ENCODE results near the gene MMD2. TPM values are rescaled to one million over a fixed set of nuclear protein-coding genes. Genes with fewer than 3 reads are reported as not detected.

MMD2 gene
- polyA plus RNA-seq, 1 experiment: not detected

DNA sequence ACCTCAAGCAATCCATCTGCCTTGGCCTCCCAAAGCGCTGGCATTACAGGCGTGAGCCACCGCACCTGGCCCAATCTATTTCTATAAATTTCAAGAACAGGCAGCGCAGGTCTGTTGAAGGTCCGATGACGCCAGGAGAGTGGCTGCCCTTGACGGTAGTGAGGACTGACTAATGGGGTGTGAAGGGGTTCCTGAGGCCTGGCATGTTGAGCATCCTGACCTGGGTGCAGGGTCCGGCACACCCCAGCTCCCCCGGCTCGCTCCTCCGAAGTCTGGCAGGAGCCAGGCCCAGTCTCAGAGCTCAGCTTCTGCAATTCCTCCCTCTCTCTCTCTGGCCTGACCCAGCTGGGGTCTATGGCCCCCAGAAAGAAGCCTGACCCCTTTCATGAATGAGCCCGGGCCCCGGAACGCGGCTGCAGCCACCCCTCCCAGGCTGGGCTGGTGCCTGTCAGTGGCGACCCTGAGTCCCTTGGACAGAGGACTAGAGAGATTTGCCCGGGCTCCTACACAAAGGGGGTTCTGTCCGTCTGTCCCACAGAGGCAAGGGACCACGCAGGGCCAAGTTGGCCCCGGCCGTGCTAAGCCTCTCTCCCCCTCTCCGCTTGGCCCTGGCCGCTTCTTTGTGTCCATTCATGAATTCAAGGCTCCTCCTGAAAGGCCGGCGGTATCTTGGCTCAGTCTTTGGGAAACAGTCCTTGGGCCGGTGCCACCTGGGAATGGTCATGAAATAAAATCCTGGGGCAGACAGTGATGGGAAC, 18.8 kb downstream of the MMD2 start:
- DNase-seq (ENCODE audit: low read depth): no peak
- TF ChIP-seq, protein P1, sequence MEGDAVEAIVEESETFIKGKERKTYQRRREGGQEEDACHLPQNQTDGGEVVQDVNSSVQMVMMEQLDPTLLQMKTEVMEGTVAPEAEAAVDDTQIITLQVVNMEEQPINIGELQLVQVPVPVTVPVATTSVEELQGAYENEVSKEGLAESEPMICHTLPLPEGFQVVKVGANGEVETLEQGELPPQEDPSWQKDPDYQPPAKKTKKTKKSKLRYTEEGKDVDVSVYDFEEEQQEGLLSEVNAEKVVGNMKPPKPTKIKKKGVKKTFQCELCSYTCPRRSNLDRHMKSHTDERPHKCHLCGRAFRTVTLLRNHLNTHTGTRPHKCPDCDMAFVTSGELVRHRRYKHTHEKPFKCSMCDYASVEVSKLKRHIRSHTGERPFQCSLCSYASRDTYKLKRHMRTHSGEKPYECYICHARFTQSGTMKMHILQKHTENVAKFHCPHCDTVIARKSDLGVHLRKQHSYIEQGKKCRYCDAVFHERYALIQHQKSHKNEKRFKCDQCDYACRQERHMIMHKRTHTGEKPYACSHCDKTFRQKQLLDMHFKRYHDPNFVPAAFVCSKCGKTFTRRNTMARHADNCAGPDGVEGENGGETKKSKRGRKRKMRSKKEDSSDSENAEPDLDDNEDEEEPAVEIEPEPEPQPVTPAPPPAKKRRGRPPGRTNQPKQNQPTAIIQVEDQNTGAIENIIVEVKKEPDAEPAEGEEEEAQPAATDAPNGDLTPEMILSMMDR (IDR thresholded peaks at IDR 0.05; ENCODE audit: insufficient read depth, low read depth, low read length): no peak
- Histone ChIP-seq H3K4me3 (ENCODE audit: low read depth, low read length) (no peak overlapping the region), H3K27me3 (ENCODE audit: control insufficient read depth, insufficient read depth, low read length) (no peaks in the 10 kb centered on the region), H3K36me3 (ENCODE audit: control insufficient read depth, insufficient read depth, low read length) (no peaks in the 10 kb centered on the region)
- ChIA-PET CTCF (interaction anchor here (0.6 kb wide), 1 partner anchor 9 kb away, joined by 5 read pairs; no protein-coding TSS in a partner anchor), POLR2A (no interaction called here)

DNA sequence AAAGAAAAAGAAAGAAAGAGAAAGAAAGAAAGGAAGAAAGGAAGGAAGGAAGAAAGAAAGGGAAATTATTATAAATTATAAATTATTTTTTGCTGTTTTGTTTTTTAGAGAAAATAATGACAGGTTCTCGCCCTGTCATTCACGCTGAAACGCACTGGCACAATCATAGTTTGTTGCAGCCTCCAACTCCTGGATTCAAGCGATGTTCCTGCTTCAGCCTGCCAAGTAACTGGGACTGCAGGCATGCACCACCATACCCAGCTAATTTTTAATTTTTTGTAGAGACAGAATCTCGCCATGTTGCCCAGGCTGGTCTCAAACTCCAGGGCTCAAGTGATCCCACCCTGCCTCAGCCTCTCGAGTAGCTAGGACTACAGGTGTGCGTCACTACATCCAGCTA, 21.6 kb downstream of the MMD2 start:
- DNase-seq (ENCODE audit: low read depth): no peak
- TF ChIP-seq, protein P1 (IDR thresholded peaks at IDR 0.05; ENCODE audit: insufficient read depth, low read depth, low read length): no peak
- H3K36me3 ChIP-seq (ENCODE audit: control insufficient read depth, insufficient read depth, low read length): no peaks in the 10 kb centered on the region
- H3K4me3 ChIP-seq (ENCODE audit: low read depth, low read length): no peak overlapping the region
- POLR2A ChIA-PET: no interaction called here
- CTCF ChIA-PET: no interaction called here
- no peaks in the 10 kb centered on the region for H3K27me3 ChIP-seq (ENCODE audit: control insufficient read depth, insufficient read depth, low read length)

DNA sequence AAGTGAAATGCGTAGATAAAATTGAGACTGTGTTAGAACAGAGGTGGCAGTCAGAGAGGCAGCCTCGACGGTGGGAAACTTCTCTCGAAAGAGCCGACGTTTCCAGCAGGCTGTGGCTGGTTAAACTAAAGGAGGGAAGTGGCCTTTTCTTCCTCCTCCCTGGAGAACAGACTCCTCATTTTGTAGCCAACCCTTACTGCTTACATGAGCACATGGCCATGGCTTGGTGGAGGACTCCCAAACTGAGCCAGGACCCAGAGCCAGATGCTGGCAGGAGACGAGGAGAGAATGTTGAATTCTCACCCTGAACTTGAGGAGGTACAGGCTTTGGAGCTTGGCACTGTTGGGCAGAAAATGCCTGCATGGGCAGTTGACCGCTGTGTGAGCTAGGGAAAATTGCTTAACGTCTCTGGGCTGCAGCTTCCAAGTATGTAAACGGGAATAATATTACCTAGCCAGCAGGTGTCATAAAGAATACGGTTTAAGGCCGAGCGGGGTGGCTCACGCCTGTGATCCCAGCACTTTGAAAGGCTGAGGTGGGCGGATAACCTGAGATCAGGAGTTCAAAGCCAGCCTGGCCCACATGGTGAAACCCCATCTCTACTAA, 24.5 kb downstream of the MMD2 start:
- CTCF ChIA-PET: interaction anchor here (1.0 kb wide), 1 partner anchor 40 kb away, joined by 3 read pairs; no protein-coding TSS in a partner anchor
- H3K4me3 ChIP-seq (ENCODE audit: low read depth, low read length): no peak overlapping the region
- POLR2A ChIA-PET: no interaction called here
- DNase-seq (ENCODE audit: low read depth): no peak
- H3K27me3 ChIP-seq (ENCODE audit: control insufficient read depth, insufficient read depth, low read length): no peaks in the 10 kb centered on the region
- TF ChIP-seq, protein P1 (IDR thresholded peaks at IDR 0.05; ENCODE audit: insufficient read depth, low read depth, low read length): no peak
- no peaks in the 10 kb centered on the region for H3K36me3 ChIP-seq (ENCODE audit: control insufficient read depth, insufficient read depth, low read length)

DNA sequence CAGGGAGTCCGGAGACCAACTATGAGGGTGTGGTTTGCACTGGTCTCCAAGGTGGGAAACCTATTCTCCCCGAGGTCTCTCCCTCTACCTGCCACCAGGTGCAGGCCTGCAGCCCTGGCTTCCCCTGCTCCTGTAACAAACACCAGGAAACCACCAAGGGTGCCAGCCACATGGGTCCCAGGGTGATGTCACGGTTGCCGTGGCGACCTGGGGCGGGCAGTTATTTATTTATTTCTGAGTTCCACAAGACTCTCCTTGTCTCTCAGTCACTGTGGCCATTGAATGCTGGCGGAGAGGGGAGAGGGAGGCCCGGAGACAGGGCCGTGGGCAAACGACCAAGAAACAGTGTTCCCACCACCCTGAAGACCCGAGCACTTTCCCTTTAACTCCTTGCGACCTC, 27.0 kb downstream of the MMD2 start:
- Histone ChIP-seq H3K36me3 (ENCODE audit: control insufficient read depth, insufficient read depth, low read length) (no peaks in the 10 kb centered on the region), H3K27me3 (ENCODE audit: control insufficient read depth, insufficient read depth, low read length) (no peaks in the 10 kb centered on the region), H3K4me3 (ENCODE audit: low read depth, low read length) (no peak overlapping the region)
- POLR2A ChIA-PET: no interaction called here
- DNase-seq (ENCODE audit: low read depth): no peak
- TF ChIP-seq, protein P1 (IDR thresholded peaks at IDR 0.05; ENCODE audit: insufficient read depth, low read depth, low read length): no peak
- CTCF ChIA-PET: no interaction called here

DNA sequence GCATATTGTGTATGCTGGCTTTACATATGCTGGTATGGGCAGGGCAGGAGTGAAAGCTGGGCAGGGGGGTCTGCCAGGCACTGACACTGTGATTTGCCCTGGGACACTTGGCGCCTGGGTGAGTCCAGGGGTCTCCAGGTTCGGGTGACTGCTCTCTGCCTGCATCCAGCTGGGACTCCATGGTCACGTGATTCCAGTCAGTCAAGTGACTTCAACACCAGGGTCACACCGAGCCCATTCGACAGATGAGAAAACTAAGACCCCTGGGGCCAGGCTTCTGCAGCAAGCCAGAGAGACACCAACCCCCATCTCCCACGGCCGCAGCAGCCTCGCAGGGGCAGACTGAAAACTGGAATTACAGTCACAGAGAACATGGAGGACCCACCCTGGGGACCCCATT, 30.0 kb downstream of the MMD2 start:
- POLR2A ChIA-PET: no interaction called here

More for the DNA sequence above, 30.0 kb downstream of the MMD2 start:
- no peaks in the 10 kb centered on the region; the same call in 1 of the 2 replicates for H3K27me3 ChIP-seq (ENCODE audit: control insufficient read depth, insufficient read depth, low read length)
- DNase-seq (ENCODE audit: low read depth): no peak
- H3K36me3 ChIP-seq (ENCODE audit: control insufficient read depth, insufficient read depth, low read length): no peaks in the 10 kb centered on the region
- TF ChIP-seq, protein P1 (IDR thresholded peaks at IDR 0.05; ENCODE audit: insufficient read depth, low read depth, low read length): no peak
- no peak overlapping the region for H3K4me3 ChIP-seq (ENCODE audit: low read depth, low read length)
- CTCF ChIA-PET: interaction anchor here (1.4 kb wide), 1 partner anchor 45 kb away, joined by 3 read pairs; the partner anchor contains the start of gene RADIL
